EH (cell line): ENCODE data around the gene FAM117A.

Experiments
- DNase-seq: peaks from one replicate; pipeline ENCODE4 v3.0.0-alpha.2; 2015; ENCODE audit warnings: low read depth

The FAM117A gene

DNA sequence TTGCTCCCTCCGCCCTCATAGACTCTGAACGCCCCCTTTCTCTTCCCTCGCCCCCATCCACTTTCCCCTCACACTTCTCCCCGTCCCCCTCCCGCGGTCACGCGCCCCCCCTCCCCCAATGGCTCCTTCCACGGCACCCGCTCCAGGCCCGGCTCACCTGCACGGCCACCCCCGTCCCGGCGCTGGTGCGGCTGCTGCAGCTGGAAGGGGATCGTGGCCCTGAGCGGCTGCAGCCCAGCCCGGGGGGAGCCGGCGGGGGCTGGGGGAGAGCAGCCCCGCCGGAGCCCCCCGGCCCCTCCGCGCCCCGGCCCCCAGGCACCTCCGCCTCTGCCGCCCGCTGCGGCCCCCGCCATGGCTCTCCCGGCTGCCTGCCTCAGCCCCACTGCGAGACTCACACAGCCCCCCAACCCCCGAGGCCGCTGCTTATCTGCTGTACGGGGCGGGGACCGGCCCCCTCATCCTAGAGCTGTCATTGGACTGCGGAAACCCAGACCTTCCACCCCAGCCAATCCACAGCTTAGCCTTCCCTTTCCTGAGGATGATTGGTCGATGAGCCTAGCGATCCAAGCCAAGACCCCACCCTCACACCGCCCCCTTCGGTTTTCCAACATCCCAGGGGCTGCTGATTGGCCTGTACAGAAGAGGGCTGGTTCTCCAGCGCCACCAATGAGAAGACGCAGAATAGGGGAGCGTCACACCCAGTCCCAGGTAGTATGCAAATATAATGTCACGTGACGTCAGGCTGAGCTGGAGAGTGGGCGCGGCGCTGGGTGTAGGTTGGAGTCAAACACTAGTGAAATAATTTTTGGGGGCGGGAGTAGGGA is at the start of gene FAM117A:
Gene FAM117A (minus strand): TSS at position 397 of the 824 bp plus-strand sequence. CDS start 44 bp downstream, at position 353.
- peak; percentile 96 for DNase-seq

- DNase-seq: no peak
Measured at GRCh38 chr17:49809056-49809455, 45.1 kb upstream of the FAM117A start.

- DNase-seq: no peak
Measured at GRCh38 chr17:49798738-49799137, 34.8 kb upstream of the FAM117A start.

GRCh38 chr17:49798182-49798581 is 34.3 kb upstream of the FAM117A start:
- DNase-seq: peak; percentile 43

DNA sequence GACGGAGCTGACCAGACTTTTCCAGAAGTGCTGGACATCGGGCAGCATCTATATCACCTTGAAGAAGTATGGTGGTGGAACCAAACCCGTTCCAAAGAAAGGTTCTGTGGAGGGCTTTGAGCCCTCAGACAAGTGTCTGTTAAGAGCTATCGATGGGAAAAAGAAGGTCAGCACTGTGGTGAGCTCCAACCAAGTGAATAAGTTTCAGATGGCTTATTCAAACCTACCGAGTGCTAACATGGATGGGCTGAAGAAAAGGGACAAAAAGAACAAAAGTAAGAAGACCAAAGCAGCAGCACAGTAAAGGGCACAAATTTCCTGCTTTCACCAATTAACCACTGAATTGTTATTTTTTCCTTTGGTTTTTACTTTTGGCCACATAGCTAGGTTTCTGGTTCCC is 31.4 kb upstream of the FAM117A start:
- DNase-seq: no peak

- DNase-seq: no peak
Measured at GRCh38 chr17:49793309-49793708, 29.4 kb upstream of the FAM117A start.

GRCh38 chr17:49789243-49789578 is 25.3 kb upstream of the FAM117A start:
- DNase-seq: no peak

- peak; percentile 100 for DNase-seq
Measured at GRCh38 chr17:49788478-49789242, 24.7 kb upstream of the FAM117A start, which contains the start of gene KAT7. TSS of gene KAT7 (plus strand) at chr17:49788681. CDS start at chr17:49788835, 154 bp downstream.

GRCh38 chr17:49787884-49788477 is 24.1 kb upstream of the FAM117A start:
- no peak for DNase-seq

DNA sequence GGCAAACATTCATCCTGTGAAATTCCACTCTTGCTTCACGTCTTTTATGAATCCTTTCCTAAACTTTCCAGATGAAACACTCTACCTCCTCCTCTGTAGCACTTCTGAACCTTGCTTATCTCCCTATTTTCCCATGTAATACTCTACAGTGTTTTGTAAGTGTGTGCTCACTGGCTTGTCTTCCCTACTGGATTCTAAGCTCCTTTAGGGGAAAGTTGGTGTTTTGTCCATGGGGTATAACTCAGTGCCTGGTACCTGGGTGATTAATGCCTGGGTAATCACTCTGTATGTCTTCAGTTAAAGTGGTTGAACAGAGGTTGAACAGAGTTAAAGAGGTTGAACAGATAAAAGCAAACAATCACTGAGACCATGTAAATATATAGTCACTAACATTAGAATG is 20.7 kb upstream of the FAM117A start:
- DNase-seq: no peak

DNA sequence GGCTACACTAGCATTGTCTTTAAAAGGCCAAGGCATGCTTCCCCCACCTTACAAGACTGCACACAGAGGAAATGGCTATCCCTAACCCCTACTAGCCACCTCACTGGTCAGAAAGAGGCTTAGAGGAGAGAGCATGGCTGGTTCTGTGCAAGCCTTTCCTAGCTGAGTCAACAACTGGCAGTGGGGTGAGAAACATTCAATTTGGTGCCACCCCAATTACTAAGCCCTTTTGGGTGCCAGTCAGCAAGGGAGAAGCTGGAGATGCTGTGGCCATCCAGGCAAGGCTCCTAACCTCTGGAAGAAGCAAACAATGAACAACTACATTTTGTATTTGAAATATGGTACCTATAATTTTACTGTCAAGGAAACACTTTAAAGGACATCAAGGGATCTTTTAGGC is 19.9 kb upstream of the FAM117A start:
- DNase-seq: no peak

DNA sequence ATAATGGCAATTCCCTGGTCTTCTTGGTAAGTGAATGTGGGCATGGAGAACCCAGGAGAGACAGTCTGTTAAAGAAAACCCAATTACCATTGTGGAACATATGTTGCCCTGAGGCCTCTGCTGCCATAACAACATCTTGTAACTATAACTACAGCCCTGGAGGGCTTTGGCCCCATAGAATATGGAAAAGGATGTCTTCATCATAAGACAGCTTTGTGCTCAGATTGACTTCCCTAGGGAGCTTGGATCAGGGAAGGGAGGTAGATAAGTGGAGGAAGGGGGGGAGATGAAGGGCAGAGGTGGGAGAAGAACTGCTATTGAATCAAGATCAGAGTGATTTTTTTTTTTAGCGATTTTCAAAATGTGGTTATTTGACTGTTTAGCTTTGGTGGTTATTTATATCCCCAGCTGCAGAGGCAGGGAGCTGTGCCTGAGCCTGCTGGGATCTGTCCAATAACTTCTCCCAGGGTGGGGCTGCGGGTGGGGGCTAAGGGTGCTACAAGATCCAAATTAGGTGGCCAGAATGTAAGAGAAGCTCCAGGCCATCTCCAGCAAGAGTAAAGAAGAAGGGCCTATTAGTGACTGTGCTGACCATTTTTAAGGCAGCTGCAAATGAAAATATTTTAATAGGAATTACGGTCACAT is 19.3 kb upstream of the FAM117A start:
- DNase-seq: no peak

DNA sequence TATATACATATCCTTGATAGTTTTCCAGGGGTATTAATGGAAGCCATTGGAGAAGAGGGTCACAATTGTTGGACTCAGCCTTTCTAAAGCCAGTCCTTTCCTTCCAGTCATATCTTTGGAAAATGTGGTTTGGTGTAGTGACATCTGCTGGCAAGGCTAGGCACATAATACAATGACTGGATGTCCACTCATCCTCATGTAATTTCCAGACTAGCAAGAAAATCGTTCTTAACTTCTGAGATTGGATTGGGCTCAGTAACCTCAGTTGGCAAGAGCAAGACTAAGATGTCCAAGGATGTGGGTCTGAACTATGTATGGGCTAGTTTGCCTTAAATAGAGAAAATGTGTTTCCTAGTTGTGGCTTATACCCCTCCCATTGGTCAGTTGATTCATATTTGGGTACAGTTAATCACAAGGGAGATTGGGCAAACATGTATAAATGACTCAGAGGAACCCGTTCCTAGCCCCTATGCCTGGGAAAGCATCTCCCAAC is 15.9 kb upstream of the FAM117A start:
- DNase-seq: peak; percentile 89

GRCh38 chr17:49779156-49779738 is 15.3 kb upstream of the FAM117A start:
- DNase-seq: no peak

GRCh38 chr17:49777563-49777962 is 13.6 kb upstream of the FAM117A start:
- no peak for DNase-seq

GRCh38 chr17:49776551-49777300 is 12.8 kb upstream of the FAM117A start:
- DNase-seq: no peak

- DNase-seq: peak; percentile 52
Measured at GRCh38 chr17:49775546-49776260, 11.8 kb upstream of the FAM117A start.

GRCh38 chr17:49766918-49767530 is 3.1 kb upstream of the FAM117A start:
- no peak for DNase-seq

DNA sequence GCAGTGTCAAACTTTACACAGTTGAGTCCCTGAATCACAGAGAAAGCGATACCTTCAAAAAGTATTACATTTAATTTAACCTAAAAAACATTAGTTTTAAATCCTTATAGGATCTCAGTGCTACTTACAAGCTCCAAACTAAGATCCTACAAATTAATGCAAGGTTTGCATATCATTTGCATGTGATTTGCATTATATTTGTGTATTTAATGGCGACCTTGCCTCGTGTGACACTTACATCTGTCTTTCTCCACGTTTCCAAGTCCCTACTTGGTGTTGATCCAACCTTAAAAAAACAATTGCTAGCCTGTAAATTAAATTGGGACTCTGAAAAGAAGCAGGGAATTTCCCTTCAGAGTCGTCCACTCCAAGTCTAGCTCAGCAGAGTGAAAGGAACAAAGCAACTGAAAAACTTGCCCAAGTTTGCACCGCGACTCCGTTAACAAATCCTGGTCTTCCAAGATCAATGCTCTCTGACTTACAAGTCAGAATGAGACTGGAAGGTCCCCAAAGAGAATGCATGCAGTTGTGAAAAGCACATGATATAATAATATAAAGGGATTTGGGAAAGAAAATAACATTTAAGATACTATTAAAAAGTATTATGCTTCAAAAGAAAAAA is 739 bp upstream of the FAM117A start:
- DNase-seq: no peak
